Endothelial cell of umbilical vein (primary cell): Measurements from ENCODE around the gene KLHL25. TPM values are rescaled to one million over a fixed set of nuclear protein-coding genes. Genes with fewer than 3 reads are reported as not detected.

Source experiments
- BruUV-seq: library from RNA; stranded (reverse); fragments of 400-500 nt; replicated peaks from 2 replicates; lab custom pipeline; 2021; lab: Mats Ljungman, UMichigan
- CTCF ChIA-PET: fragments of 300-600, 350-600 bp; sonication (Branson Sonifier 250); formaldehyde crosslinking; loops from one replicate; lab custom pipeline; 2021; ENCODE audit warnings: antibody characterized with exemption, inconsistent platforms; lab: Charles Lee
- POLR2A ChIA-PET: fragments of 300-600, 350-600 bp; sonication (Branson Sonifier 250); formaldehyde crosslinking; loops from one replicate; lab custom pipeline; 2021; ENCODE audit warnings: antibody characterized with exemption, inconsistent platforms; lab: Charles Lee
- DNase-seq: peaks from one replicate; pipeline ENCODE4 v3.0.0-alpha.2; 2011; ENCODE audit warnings: low read depth, low spot score
- FAIRE-seq: peaks from 2 replicates; lab custom pipeline; 2011; peaks lifted over from hg19 to GRCh38; lab: Jason Lieb, UNC
- H2AFZ ChIP-seq: 2 replicates; pipeline ENCODE4 v1.6.0; 2012; ENCODE audit warnings: low read depth, low read length, control low read depth, inconsistent platforms
- H3K27ac ChIP-seq: 2 replicates; pipeline ENCODE4 v1.5.1; 2011; ENCODE audit warnings: low read depth, mild to moderate bottlenecking, control low read depth, low read length, moderate library complexity; ENCODE audit not compliant: insufficient read depth
- H3K27me3 ChIP-seq, 2 experiments: 2 replicates each; pipeline versions ENCODE4 v1.6.0 to v1.6.1; 2011; ENCODE audit warnings: low read length in 2 of 2, mixed read lengths in 1 of 2; ENCODE audit not compliant: control insufficient read depth in 2 of 2, insufficient read depth in 2 of 2
- H3K36me3 ChIP-seq, 2 experiments: 2 replicates in 1 of 2; 3 replicates in 1 of 2; pipeline ENCODE4 v1.5.1; 2011; ENCODE audit warnings: low read length in 2 of 2, mild to moderate bottlenecking in 1 of 2, moderate library complexity in 1 of 2; ENCODE audit not compliant: control insufficient read depth in 2 of 2, insufficient read depth in 2 of 2; ENCODE audit errors: extremely low read depth in 1 of 2
- H3K4me1 ChIP-seq: 3 replicates; pipeline ENCODE4 v1.5.1; 2011; ENCODE audit warnings: mild to moderate bottlenecking, low read length; ENCODE audit not compliant: control insufficient read depth, insufficient read depth; ENCODE audit errors: extremely low read depth
- H3K4me2 ChIP-seq: 2 replicates; pipeline ENCODE4 v1.6.1; 2011; ENCODE audit warnings: low read length, control low read depth, mixed read lengths; ENCODE audit not compliant: insufficient read depth
- H3K4me3 ChIP-seq, 3 experiments: fragments of 200-600 bp in 1 of 3; sonication (generic), shearing (Covaris generic) in 1 of 3; replicated peaks in 1 of 3; 2 replicates each; pipeline ENCODE4 v1.5.1; 2011 to 2016; ENCODE audit warnings: control low read depth in 3 of 3, low read length in 3 of 3, mild to moderate bottlenecking in 2 of 3, inconsistent platforms in 1 of 3, low read depth in 1 of 3, moderate library complexity in 1 of 3; ENCODE audit not compliant: insufficient read depth in 1 of 3
- H3K79me2 ChIP-seq: 2 replicates; pipeline ENCODE4 v1.6.0; 2012; ENCODE audit warnings: low read length, inconsistent platforms; ENCODE audit not compliant: control insufficient read depth, insufficient read depth
- H3K9ac ChIP-seq: replicated peaks from 2 replicates; pipeline ENCODE3; 2011; ENCODE audit warnings: low read length, control low read depth; ENCODE audit not compliant: insufficient read depth; ENCODE audit errors: extremely low read depth
- H3K9me1 ChIP-seq: replicated peaks from 3 replicates; pipeline ENCODE4 v1.6.0; 2011; ENCODE audit warnings: mild to moderate bottlenecking, low read length; ENCODE audit not compliant: control insufficient read depth, insufficient read depth; ENCODE audit errors: extremely low read depth
- H3K9me3 ChIP-seq: replicated peaks from 2 replicates; pipeline ENCODE4 v1.5.1; 2012; ENCODE audit warnings: low read length, inconsistent platforms; ENCODE audit not compliant: control insufficient read depth, insufficient read depth
- H4K20me1 ChIP-seq: replicated peaks from 2 replicates; pipeline ENCODE3; 2011; ENCODE audit warnings: mild to moderate bottlenecking, low read length; ENCODE audit not compliant: control insufficient read depth, insufficient read depth; ENCODE audit errors: extremely low read depth
- CTCF ChIP-seq, 2 donors: IDR thresholded peaks; 1 replicate in 1 of 2; 2 replicates in 1 of 2; pipeline ENCODE4 v1.5.1; 2011; ENCODE audit warnings: low read length in 2 of 2, mild to moderate bottlenecking in 2 of 2, moderate library complexity in 2 of 2, control low read depth in 1 of 2, inconsistent platforms in 1 of 2, low read depth in 1 of 2; ENCODE audit not compliant: insufficient read depth in 1 of 2; ENCODE audit errors: extremely low read depth in 1 of 2
- EZH2 ChIP-seq: IDR thresholded peaks from 2 replicates; pipeline ENCODE4 v1.6.1; 2012; ENCODE audit warnings: borderline replicate concordance, low read depth, mild to moderate bottlenecking, moderate library complexity, low read length, inconsistent platforms; ENCODE audit not compliant: severe bottlenecking
- FOS ChIP-seq: IDR thresholded peaks from 2 replicates; pipeline ENCODE4 v1.6.1; 2011; ENCODE audit warnings: mild to moderate bottlenecking, low read length, moderate library complexity, borderline replicate concordance; ENCODE audit not compliant: insufficient read depth
- GATA2 ChIP-seq: IDR thresholded peaks from 2 replicates; pipeline ENCODE4 v1.7.0; 2011; ENCODE audit warnings: low read depth, mild to moderate bottlenecking, moderate library complexity, mixed read lengths, low read length; ENCODE audit not compliant: insufficient read length, insufficient read depth
- JUN ChIP-seq: IDR thresholded peaks from 2 replicates; pipeline ENCODE4 v1.6.1; 2011; ENCODE audit warnings: borderline replicate concordance, low read depth; ENCODE audit not compliant: insufficient read length, insufficient read depth
- MAX ChIP-seq: IDR thresholded peaks from 2 replicates; pipeline ENCODE4 v1.6.1; 2011; ENCODE audit not compliant: insufficient read depth, insufficient read length
- MYC ChIP-seq: IDR thresholded peaks from one replicate; pipeline ENCODE4 v1.6.1; 2011; ENCODE audit warnings: mild to moderate bottlenecking, low read depth, low read length
- POLR2A ChIP-seq: IDR thresholded peaks from 2 replicates; pipeline ENCODE4 v1.6.1; 2012; ENCODE audit warnings: low read depth, mild to moderate bottlenecking, control low read depth, low read length
- POLR2AphosphoS5 ChIP-seq: IDR thresholded peaks from 2 replicates; pipeline ENCODE4 v1.6.1; 2012; ENCODE audit warnings: low read depth, mild to moderate bottlenecking, control low read depth, low read length, moderate library complexity; ENCODE audit not compliant: insufficient read depth
- dilution Hi-C: fragments of 300-500 bp; cut with MboI; formaldehyde crosslinking; loops from one replicate; pipeline ENCODE4 v1.15.0; 2019; ENCODE audit warnings: low sequenced_read_pairs; ENCODE audit not compliant: extremely low pct_ligation_motif_present
- intact Hi-C: fragments of 100-400 bp; cut with micrococcal nuclease; formaldehyde crosslinking; loops from one replicate; pipeline ENCODE4 v1.10.0; 2022
- polyA plus RNA-seq, 4 experiments: library from polyadenylated mRNA; depleted of rRNA in 3 of 4; stranded (reverse) in 3 of 4; unstranded in 1 of 4; fragments of >200 nt; gene quantifications; 2 replicates each; pipeline versions ENCODE4 v1.2.1 to v1.2.3, GENCODE V29; 2011 to 2012; ENCODE audit warnings: missing spikeins in 1 of 4
- total RNA-seq: library from RNA; stranded (reverse); gene quantifications from 2 replicates; pipeline ENCODE4 v1.2.3, GENCODE V29; 2021

Gene KLHL25
- total and polyA plus RNA-seq, 2 donors (not counting 3 experiments of a cell fraction or from before 2014, with no cell fraction given): 5.4 to 6.4 TPM

DNA sequence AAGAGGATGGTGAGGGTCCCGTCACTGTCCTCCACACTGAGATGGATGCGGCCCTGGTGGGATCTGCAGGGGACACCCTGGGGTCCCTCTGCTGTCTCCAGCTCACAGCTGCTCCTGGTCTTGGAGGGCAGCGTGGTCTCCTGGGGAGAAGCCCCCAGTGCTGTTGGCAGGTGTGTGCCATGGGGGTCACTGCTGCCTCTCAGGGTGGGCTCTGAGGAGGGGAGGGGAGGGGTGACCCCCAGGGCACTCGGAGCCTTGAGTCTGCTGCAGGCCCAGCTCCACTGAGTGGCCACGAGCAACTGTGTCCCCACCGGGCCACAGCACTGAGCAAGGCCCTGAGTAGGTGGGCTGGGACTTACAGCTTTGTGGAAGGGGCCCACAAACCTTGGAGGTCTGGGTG lies 34.7 kb downstream of the KLHL25 start:
- ChIA-PET POLR2A (no interaction called here), CTCF (interaction anchor here (1.6 kb wide), 1 partner anchor 72 kb away, joined by 4 read pairs; no protein-coding TSS in a partner anchor)
- H3K4me2 ChIP-seq: no peak overlapping the region
- H3K9me1 ChIP-seq: no peaks in the 10 kb centered on the region
- FAIRE-seq (no peak), DNase-seq (no peak)
- no peaks in the 10 kb centered on the region for H4K20me1 ChIP-seq
- H3K9ac ChIP-seq: no peak overlapping the region
- TF ChIP-seq GATA2 (no peak), CTCF (IDR thresholded peaks at IDR 0.05; ENCODE audit: extremely low read depth in 1 of 2, insufficient read depth in 1 of 2, low read depth in 1 of 2, low read length in 2 of 2) (no peak), MAX (no peak), EZH2 (no peak), POLR2A (no peak), JUN (no peak), FOS (no peak), POLR2AphosphoS5 (no peak), MYC (no peak)
- dilution Hi-C loops: no loop called here
- no peak overlapping the region for H2AFZ ChIP-seq
- BruUV-seq: no TSS peak
- H3K27ac ChIP-seq: no peak overlapping the region
- no peaks in the 10 kb centered on the region for H3K27me3 ChIP-seq
- H3K4me1 ChIP-seq: no peaks in the 10 kb centered on the region
- no peaks in the 10 kb centered on the region for H3K9me3 ChIP-seq
- no peaks in the 10 kb centered on the region for H3K36me3 ChIP-seq
- H3K79me2 ChIP-seq: no peaks in the 10 kb centered on the region
- intact Hi-C loops: loop anchor here (1.0 kb wide), 1 partner anchor 71 kb away; no protein-coding TSS in a partner anchor
- H3K4me3 ChIP-seq: no peak overlapping the region
